HEK293 (cell line): ENCODE data around the gene PSMB11.
A peak's percentile ranks its signal among the peaks of the same experiment; 100 is the strongest.

ENCODE experiments used
- GFI1B ChIP-seq: fragments of 450-650 bp; formaldehyde crosslinking; IDR thresholded peaks from 2 replicates; pipeline ENCODE4 v1.5.1; 2016; ENCODE audit warnings: missing biosample characterization, missing genetic modification characterization
- MZF1 ChIP-seq: fragments of 450-650 bp; formaldehyde crosslinking; IDR thresholded peaks from 2 replicates; pipeline ENCODE4 v1.5.1; 2017; ENCODE audit warnings: missing biosample characterization, missing genetic modification characterization, borderline replicate concordance
- PBX3 ChIP-seq: sonication (generic); formaldehyde crosslinking; IDR thresholded peaks from 2 replicates; pipeline ENCODE4 v1.8.1; 2022; ENCODE audit warnings: mild to moderate bottlenecking, moderate library complexity, missing genetic modification reagents
- PRDM1 ChIP-seq: fragments of 450-650 bp; formaldehyde crosslinking; IDR thresholded peaks from 2 replicates; pipeline ENCODE4; 2016; ENCODE audit warnings: missing biosample characterization, missing genetic modification characterization
- ZNF132 ChIP-seq: fragments of 450-650 bp; formaldehyde crosslinking; IDR thresholded peaks from 2 replicates; pipeline ENCODE4 v1.5.1; 2017; ENCODE audit warnings: missing biosample characterization, missing genetic modification characterization, borderline replicate concordance
- ZNF169 ChIP-seq: fragments of 450-650 bp; formaldehyde crosslinking; IDR thresholded peaks from 2 replicates; pipeline ENCODE4 v1.5.1; 2016; ENCODE audit warnings: missing biosample characterization, missing genetic modification characterization
- ZNF18 ChIP-seq: fragments of 450-650 bp; formaldehyde crosslinking; IDR thresholded peaks from 2 replicates; pipeline ENCODE4 v1.5.1; 2016; ENCODE audit warnings: missing biosample characterization, missing genetic modification characterization
- ZNF184 ChIP-seq: fragments of 450-650 bp; IDR thresholded peaks from 2 replicates; pipeline ENCODE4 v1.5.1; 2018; ENCODE audit warnings: missing biosample characterization, mild to moderate bottlenecking, missing genetic modification characterization
- ZNF223 ChIP-seq: fragments of 450-650 bp; formaldehyde crosslinking; IDR thresholded peaks from 2 replicates; pipeline ENCODE4 v1.5.1; 2016; ENCODE audit warnings: missing biosample characterization, missing genetic modification characterization
- ZNF24 ChIP-seq: fragments of 450-650 bp; formaldehyde crosslinking; IDR thresholded peaks from 2 replicates; pipeline ENCODE4 v1.5.1; 2016; ENCODE audit warnings: missing biosample characterization, missing genetic modification characterization
- ZNF335 ChIP-seq: fragments of 450-650 bp; formaldehyde crosslinking; conservative IDR thresholded peaks from 2 replicates; pipeline ENCODE4 v1.5.1; 2016; ENCODE audit warnings: missing biosample characterization, missing genetic modification characterization
- ZNF416 ChIP-seq: fragments of 450-650 bp; formaldehyde crosslinking; IDR thresholded peaks from 2 replicates; pipeline ENCODE4 v1.5.1; 2016; ENCODE audit warnings: missing biosample characterization, missing genetic modification characterization
- ZNF426 ChIP-seq: fragments of 450-650 bp; formaldehyde crosslinking; IDR thresholded peaks from 2 replicates; pipeline ENCODE4 v1.5.1; 2017; ENCODE audit warnings: missing biosample characterization, missing genetic modification characterization, mild to moderate bottlenecking, inconsistent platforms, moderate library complexity
- ZNF571 ChIP-seq: fragments of 450-650 bp; formaldehyde crosslinking; IDR thresholded peaks from 2 replicates; pipeline ENCODE4 v1.5.0; 2017; ENCODE audit warnings: missing biosample characterization, missing genetic modification characterization
- ZNF596 ChIP-seq: fragments of 450-650 bp; IDR thresholded peaks from 2 replicates; pipeline ENCODE4 v1.5.0; 2018; ENCODE audit warnings: missing biosample characterization, mild to moderate bottlenecking, missing genetic modification characterization, moderate library complexity
- ZNF624 ChIP-seq: fragments of 450-650 bp; formaldehyde crosslinking; IDR thresholded peaks from 2 replicates; pipeline ENCODE4 v1.5.1; 2017; ENCODE audit warnings: missing biosample characterization, missing genetic modification characterization
- ZNF707 ChIP-seq: fragments of 450-650 bp; formaldehyde crosslinking; IDR thresholded peaks from 2 replicates; pipeline ENCODE4 v1.5.1; 2016; ENCODE audit warnings: missing biosample characterization, missing genetic modification characterization
- ZSCAN23 ChIP-seq: fragments of 450-650 bp; formaldehyde crosslinking; IDR thresholded peaks from 2 replicates; pipeline ENCODE4 v1.5.1; 2016; ENCODE audit warnings: missing biosample characterization, missing genetic modification characterization
- ZSCAN4 ChIP-seq: fragments of 450-650 bp; formaldehyde crosslinking; IDR thresholded peaks from 2 replicates; pipeline ENCODE4 v1.5.1; 2017; ENCODE audit warnings: missing biosample characterization, missing genetic modification characterization
- TF ChIP-seq, protein P1 (sequence below): fragments of 450-650 bp; formaldehyde crosslinking; IDR thresholded peaks from 2 replicates; pipeline ENCODE4 v1.5.1; 2016; ENCODE audit warnings: missing biosample characterization, missing genetic modification characterization
- TF ChIP-seq, protein P2 (sequence below): fragments of 450-650 bp; formaldehyde crosslinking; IDR thresholded peaks from 2 replicates; pipeline ENCODE4 v1.5.1; 2016; ENCODE audit warnings: missing biosample characterization, missing genetic modification characterization
- TF ChIP-seq, protein P3 (sequence below): fragments of 450-650 bp; formaldehyde crosslinking; IDR thresholded peaks from 2 replicates; pipeline ENCODE4 v1.5.1; 2016; ENCODE audit warnings: missing biosample characterization, missing genetic modification characterization, low read depth

Gene PSMB11

DNA sequence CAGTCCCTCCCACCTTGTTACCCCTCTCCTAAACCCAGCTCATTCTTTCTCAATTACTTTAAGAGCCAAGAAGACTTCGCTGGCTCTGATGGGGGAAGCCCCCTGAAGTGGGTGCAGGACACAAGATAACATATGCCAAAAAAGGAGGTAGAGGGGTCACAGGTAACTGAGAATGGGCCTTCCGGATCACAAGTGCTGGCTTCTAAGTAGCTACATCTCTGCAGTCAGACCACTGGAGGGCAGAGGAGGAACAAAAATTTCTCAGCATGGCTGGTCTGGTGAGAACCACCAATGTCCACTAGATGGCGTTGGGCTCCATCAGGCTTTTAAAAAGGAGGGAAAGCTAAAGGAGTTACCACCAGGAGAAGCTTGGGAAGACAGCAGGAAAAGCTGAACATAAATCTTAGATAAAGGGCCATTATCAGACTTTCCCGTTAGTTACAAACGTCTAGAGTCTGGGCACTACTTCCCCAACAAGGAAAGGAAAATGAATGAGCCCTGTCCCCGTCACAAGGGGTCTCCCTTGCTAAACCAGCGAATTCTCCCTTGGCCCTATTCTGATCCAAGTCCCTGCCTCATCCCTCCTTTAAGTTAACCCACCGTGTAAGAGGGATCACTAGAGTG, 26.9 kb downstream of the PSMB11 start (continued):
- TF ChIP-seq ZNF184 (tag by site-specific recombination) (no peak), ZNF169 (tag by site-specific recombination) (no peak), ZNF596 (no peak), PRDM1 (peak; percentile 90), ZNF624 (tag by site-specific recombination) (no peak), ZNF24 (no peak), ZNF416 (tag by site-specific recombination) (no peak), ZNF426 (tag by site-specific recombination) (0 out of 2 replicates have a peak, but pooled peaks have one; percentile 6), GFI1B (tag by site-specific recombination) (no peak), MZF1 (no peak), ZSCAN4 (tag by site-specific recombination) (no peak), ZNF571 (tag by site-specific recombination) (no peak), ZNF18 (tag by site-specific recombination) (no peak), ZNF335 (tag by site-specific recombination) (no peak), ZNF707 (tag by site-specific recombination) (no peak), ZSCAN23 (tag by site-specific recombination) (no peak), PBX3 (no peak), ZNF223 (no peak), ZNF132 (tag by site-specific recombination) (no peak)
- TF ChIP-seq, protein P1, sequence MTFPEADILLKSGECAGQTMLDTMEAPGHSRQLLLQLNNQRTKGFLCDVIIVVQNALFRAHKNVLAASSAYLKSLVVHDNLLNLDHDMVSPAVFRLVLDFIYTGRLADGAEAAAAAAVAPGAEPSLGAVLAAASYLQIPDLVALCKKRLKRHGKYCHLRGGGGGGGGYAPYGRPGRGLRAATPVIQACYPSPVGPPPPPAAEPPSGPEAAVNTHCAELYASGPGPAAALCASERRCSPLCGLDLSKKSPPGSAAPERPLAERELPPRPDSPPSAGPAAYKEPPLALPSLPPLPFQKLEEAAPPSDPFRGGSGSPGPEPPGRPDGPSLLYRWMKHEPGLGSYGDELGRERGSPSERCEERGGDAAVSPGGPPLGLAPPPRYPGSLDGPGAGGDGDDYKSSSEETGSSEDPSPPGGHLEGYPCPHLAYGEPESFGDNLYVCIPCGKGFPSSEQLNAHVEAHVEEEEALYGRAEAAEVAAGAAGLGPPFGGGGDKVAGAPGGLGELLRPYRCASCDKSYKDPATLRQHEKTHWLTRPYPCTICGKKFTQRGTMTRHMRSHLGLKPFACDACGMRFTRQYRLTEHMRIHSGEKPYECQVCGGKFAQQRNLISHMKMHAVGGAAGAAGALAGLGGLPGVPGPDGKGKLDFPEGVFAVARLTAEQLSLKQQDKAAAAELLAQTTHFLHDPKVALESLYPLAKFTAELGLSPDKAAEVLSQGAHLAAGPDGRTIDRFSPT (tag by site-specific recombination) = no peak
- TF ChIP-seq, protein P2, sequence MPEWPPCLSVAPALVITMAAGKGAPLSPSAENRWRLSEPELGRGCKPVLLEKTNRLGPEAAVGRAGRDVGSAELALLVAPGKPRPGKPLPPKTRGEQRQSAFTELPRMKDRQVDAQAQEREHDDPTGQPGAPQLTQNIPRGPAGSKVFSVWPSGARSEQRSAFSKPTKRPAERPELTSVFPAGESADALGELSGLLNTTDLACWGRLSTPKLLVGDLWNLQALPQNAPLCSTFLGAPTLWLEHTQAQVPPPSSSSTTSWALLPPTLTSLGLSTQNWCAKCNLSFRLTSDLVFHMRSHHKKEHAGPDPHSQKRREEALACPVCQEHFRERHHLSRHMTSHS = no peak
- TF ChIP-seq, protein P3, sequence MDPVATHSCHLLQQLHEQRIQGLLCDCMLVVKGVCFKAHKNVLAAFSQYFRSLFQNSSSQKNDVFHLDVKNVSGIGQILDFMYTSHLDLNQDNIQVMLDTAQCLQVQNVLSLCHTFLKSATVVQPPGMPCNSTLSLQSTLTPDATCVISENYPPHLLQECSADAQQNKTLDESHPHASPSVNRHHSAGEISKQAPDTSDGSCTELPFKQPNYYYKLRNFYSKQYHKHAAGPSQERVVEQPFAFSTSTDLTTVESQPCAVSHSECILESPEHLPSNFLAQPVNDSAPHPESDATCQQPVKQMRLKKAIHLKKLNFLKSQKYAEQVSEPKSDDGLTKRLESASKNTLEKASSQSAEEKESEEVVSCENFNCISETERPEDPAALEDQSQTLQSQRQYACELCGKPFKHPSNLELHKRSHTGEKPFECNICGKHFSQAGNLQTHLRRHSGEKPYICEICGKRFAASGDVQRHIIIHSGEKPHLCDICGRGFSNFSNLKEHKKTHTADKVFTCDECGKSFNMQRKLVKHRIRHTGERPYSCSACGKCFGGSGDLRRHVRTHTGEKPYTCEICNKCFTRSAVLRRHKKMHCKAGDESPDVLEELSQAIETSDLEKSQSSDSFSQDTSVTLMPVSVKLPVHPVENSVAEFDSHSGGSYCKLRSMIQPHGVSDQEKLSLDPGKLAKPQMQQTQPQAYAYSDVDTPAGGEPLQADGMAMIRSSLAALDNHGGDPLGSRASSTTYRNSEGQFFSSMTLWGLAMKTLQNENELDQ (tag by site-specific recombination) = no peak
